ENCODE measurements around the gene LRRC66. TPM values are rescaled to one million over a fixed set of nuclear protein-coding genes. Genes with fewer than 3 reads are reported as not detected.
A peak's percentile ranks its signal among the peaks of the same experiment; 100 is the strongest.

Gene LRRC66
- total RNA-seq, 1 donor from 2014 or later = 1.0 TPM

DNA sequence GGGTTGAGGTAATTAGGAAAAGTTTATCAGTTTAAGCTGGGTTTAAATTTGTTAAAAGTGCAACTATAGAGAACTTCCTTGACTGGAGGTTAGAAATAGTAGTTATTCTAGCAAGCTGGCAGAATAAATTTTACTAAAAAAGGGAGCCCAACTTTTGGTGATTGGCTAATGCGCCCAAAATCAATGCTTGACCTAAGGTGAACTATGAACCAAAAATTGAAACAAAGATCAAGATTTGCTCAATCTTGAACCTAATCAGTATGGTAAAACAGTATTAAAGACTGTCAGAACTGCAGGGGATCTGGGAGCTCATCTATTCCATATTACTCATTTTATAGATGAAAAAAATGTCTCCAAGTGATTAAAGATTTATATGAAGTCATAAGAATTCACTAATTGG lies 24.9 kb upstream of the LRRC66 start:
- H3K79me2 ChIP-seq (ENCODE audit: low read depth) = no peaks in the 10 kb centered on the region
- H3K27ac ChIP-seq = no peak overlapping the region
- no peaks in the 10 kb centered on the region for H3K36me3 ChIP-seq
- H3K4me2 ChIP-seq = no peak overlapping the region
- H4K20me1 ChIP-seq (ENCODE audit: low read depth) = no peaks in the 10 kb centered on the region
- no peaks in the 10 kb centered on the region for H3K36me3 Mint-ChIP-seq
- H3K9me3 Mint-ChIP-seq = peaks cover 9% of the 10 kb centered on the region
- no peak overlapping the region for H2AFZ ChIP-seq (replicated peaks)
- no peak overlapping the region for H3K4me3 ChIP-seq
- H3F3A ChIP-seq (ENCODE audit: low read depth) = no peaks in the 10 kb centered on the region
- H3K27me3 Mint-ChIP-seq (ENCODE audit: insufficient read depth, low read depth) = peaks cover 4% of the 10 kb centered on the region
- TF ChIP-seq EZH2phosphoT487 (IDR thresholded peaks at IDR 0.05) = no peak
- no peak overlapping the region for H3K27ac Mint-ChIP-seq
- no peaks in the 10 kb centered on the region for H3K4me1 Mint-ChIP-seq
- no peaks in the 10 kb centered on the region for H3K4me1 ChIP-seq
- peaks cover 4% of the 10 kb centered on the region for H3K9me3 ChIP-seq (ENCODE audit: low read depth)
- no peak overlapping the region for H3K4me3 Mint-ChIP-seq
- DNase-seq (ENCODE audit: low spot score) = no peak
- H3K27me3 ChIP-seq = peaks cover 12% of the 10 kb centered on the region
- no peak overlapping the region for H3K9ac ChIP-seq

DNA sequence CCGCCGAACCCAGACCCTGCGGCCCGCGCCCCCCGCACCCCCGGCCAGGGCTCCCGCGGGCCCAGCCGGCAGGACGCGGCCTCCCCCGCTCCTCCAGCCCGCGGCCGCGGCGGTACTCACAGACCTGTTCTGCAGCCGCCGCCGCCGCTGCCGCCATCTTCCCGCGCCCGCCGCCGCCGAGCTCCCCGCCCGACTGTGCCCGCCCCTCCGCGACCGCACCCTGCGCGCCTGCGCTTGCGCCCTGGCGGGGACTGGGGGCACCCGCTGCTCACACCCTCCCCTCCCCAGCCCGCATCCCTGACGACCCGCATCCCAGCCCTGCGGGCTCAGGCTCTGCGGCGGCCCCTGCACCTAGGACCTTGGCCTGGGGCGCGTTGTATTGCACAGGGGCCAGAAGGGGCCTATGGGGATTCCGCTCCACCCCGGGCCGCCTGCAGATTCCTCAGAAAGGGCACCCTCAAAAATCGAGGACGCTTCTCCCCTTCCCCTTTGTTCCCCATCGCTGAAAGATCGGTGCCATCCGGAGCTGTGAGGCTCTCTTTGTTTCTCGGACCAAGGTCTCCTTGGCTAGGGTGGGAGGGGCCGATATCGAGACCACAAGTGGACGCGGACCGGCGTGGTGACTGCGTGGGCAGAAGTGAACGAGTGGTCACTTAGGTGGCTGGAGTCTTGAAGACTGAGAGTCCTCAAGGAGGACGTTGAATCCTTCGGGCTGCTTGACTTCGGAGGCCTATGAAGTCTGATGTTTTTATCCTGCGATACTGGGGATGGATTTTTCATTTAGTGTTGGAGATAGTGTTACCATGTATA lies 18.1 kb upstream of the LRRC66 start, which contains the start of gene SGCB:
Gene SGCB (minus strand): TSS at position 197 of the 810 bp plus-strand sequence. CDS start 40 bp downstream, at position 157.
- DNase-seq (ENCODE audit: low spot score) = peak; percentile 85
- peak within 1 kb of the TSS; percentile 73 for H3K9ac ChIP-seq
- Mint-ChIP-seq H3K27ac (peak within 1 kb of the TSS; percentile 98), H3K4me3 (peak within 1 kb of the TSS; percentile 93), H3K27me3 (ENCODE audit: insufficient read depth, low read depth) (peaks cover 2% of the 10 kb centered on the region), H3K4me1 (peaks cover 27% of the 10 kb centered on the region), H3K9me3 (no peaks in the 10 kb centered on the region), H3K36me3 (peaks cover 19% of the 10 kb centered on the region)
- H3K4me1 ChIP-seq = peaks cover 40% of the 10 kb centered on the region
- peak within 1 kb of the TSS; percentile 96 for H3K4me2 ChIP-seq
- peaks cover 3% of the 10 kb centered on the region for H3F3A ChIP-seq (ENCODE audit: low read depth)
- H3K27me3 ChIP-seq = peaks cover 15% of the 10 kb centered on the region
- peaks cover 53% of the 10 kb centered on the region for H3K79me2 ChIP-seq (ENCODE audit: low read depth)
- peaks cover 29% of the 10 kb centered on the region for H4K20me1 ChIP-seq (ENCODE audit: low read depth)
- no peak for TF ChIP-seq EZH2phosphoT487 (IDR thresholded peaks at IDR 0.05)
- TF ChIP-seq EZH2 (IDR thresholded peaks at IDR 0.05) = no peak
- TF ChIP-seq, protein P1, sequence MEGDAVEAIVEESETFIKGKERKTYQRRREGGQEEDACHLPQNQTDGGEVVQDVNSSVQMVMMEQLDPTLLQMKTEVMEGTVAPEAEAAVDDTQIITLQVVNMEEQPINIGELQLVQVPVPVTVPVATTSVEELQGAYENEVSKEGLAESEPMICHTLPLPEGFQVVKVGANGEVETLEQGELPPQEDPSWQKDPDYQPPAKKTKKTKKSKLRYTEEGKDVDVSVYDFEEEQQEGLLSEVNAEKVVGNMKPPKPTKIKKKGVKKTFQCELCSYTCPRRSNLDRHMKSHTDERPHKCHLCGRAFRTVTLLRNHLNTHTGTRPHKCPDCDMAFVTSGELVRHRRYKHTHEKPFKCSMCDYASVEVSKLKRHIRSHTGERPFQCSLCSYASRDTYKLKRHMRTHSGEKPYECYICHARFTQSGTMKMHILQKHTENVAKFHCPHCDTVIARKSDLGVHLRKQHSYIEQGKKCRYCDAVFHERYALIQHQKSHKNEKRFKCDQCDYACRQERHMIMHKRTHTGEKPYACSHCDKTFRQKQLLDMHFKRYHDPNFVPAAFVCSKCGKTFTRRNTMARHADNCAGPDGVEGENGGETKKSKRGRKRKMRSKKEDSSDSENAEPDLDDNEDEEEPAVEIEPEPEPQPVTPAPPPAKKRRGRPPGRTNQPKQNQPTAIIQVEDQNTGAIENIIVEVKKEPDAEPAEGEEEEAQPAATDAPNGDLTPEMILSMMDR (IDR thresholded peaks at IDR 0.05) = no peak
- peak within 1 kb of the TSS; percentile 40 for H3K27ac ChIP-seq
- H3K9me3 ChIP-seq (ENCODE audit: low read depth) = no peaks in the 10 kb centered on the region
- H3K4me3 ChIP-seq = peak within 1 kb of the TSS; percentile 89
- peak within 1 kb of the TSS; percentile 87 for H2AFZ ChIP-seq (replicated peaks)
- H3K36me3 ChIP-seq = no peaks in the 10 kb centered on the region

DNA sequence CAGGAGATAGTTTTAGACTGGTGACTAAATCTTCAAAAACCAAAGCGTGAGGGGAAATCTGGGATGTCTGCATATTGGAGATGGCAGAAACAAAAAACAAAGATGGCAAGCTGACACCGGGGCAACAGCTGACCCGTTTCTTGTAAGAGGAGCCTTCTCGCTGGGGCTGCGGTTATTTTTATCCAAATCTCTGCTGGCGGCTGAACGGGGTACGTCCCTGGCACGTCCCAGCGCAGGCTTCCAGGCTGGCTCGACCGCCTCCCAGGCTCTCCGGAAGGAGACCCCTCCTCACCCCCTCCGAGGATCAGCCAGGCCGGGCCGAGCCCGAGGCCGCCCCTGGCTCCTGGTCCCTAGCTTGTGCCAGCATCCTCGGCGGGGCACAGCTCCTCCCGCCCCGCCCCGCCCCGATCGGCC lies 17.5 kb upstream of the LRRC66 start:
- Histone ChIP-seq H3F3A (ENCODE audit: low read depth) (peaks cover 4% of the 10 kb centered on the region), H3K9ac (peak overlapping the region; percentile 73), H3K9me3 (ENCODE audit: low read depth) (no peaks in the 10 kb centered on the region), H3K27ac (peak overlapping the region; percentile 40), H3K4me3 (peak overlapping the region; percentile 89), H3K79me2 (ENCODE audit: low read depth) (peaks cover 59% of the 10 kb centered on the region), H3K27me3 (peaks cover 15% of the 10 kb centered on the region), H3K36me3 (peaks cover 6% of the 10 kb centered on the region), H4K20me1 (ENCODE audit: low read depth) (peaks cover 34% of the 10 kb centered on the region), H3K4me2 (peak overlapping the region; percentile 96), H3K4me1 (peaks cover 45% of the 10 kb centered on the region), H2AFZ (replicated peaks) (peak overlapping the region; percentile 85)
- peaks cover 27% of the 10 kb centered on the region for H3K4me1 Mint-ChIP-seq
- no peaks in the 10 kb centered on the region for H3K9me3 Mint-ChIP-seq
- peak overlapping the region; percentile 93 for H3K4me3 Mint-ChIP-seq
- peak overlapping the region; percentile 80 for H3K27ac Mint-ChIP-seq
- TF ChIP-seq EZH2phosphoT487 (IDR thresholded peaks at IDR 0.05) = no peak
- TF ChIP-seq, protein P1 (IDR thresholded peaks at IDR 0.05) = no peak
- peak; percentile 46 for TF ChIP-seq EZH2 (IDR thresholded peaks at IDR 0.05)
- H3K27me3 Mint-ChIP-seq (ENCODE audit: insufficient read depth, low read depth) = peaks cover 2% of the 10 kb centered on the region
- H3K36me3 Mint-ChIP-seq = peaks cover 20% of the 10 kb centered on the region
- peak; percentile 74 for DNase-seq (ENCODE audit: low spot score)
